HepG2 (cell line): ENCODE data around the gene NFATC4. TPM values are rescaled to one million over a fixed set of nuclear protein-coding genes. Genes with fewer than 3 reads are reported as not detected.

Experiments used
- ARID4A ChIP-seq: sonication (generic); formaldehyde crosslinking; IDR thresholded peaks from 2 replicates; pipeline ENCODE4 v1.5.0; 2020; ENCODE audit warnings: mild to moderate bottlenecking, missing genetic modification reagents, borderline replicate concordance
- ARID5B ChIP-seq: IDR thresholded peaks from 2 replicates; pipeline ENCODE4 v1.4.0; 2020; ENCODE audit warnings: mild to moderate bottlenecking, missing genetic modification reagents
- HOXA7 ChIP-seq: sonication (generic); formaldehyde crosslinking; IDR thresholded peaks from 2 replicates; pipeline ENCODE4 v1.8.1; 2022; ENCODE audit warnings: mild to moderate bottlenecking, missing genetic modification reagents, moderate library complexity
- MAZ ChIP-seq, 2 experiments: sonication (generic) in 1 of 2; formaldehyde crosslinking in 1 of 2; IDR thresholded peaks; 2 replicates each; pipeline versions ENCODE4 v1.5.0 to v1.6.1; 2012 to 2020; ENCODE audit warnings: low read depth in 2 of 2, mild to moderate bottlenecking in 2 of 2, borderline replicate concordance in 1 of 2, improper control_type of control experiment in 1 of 2, low read length in 1 of 2, missing genetic modification reagents in 1 of 2, moderate library complexity in 1 of 2
- MYC ChIP-seq: sonication (generic); formaldehyde crosslinking; IDR thresholded peaks from 2 replicates; pipeline ENCODE4 v1.9.0; 2021; ENCODE audit warnings: missing genetic modification reagents, borderline replicate concordance
- SP5 ChIP-seq: IDR thresholded peaks from 2 replicates; pipeline ENCODE4 v1.6.1; 2016; ENCODE audit warnings: low read depth, borderline replicate concordance
- SRY ChIP-seq: sonication (generic); formaldehyde crosslinking; IDR thresholded peaks from 2 replicates; pipeline ENCODE4 v1.8.0; 2022; ENCODE audit warnings: mild to moderate bottlenecking, missing genetic modification reagents
- TMF1 ChIP-seq: sonication (generic); formaldehyde crosslinking; IDR thresholded peaks from 2 replicates; pipeline ENCODE4 v1.8.1; 2022; ENCODE audit warnings: low read depth, missing genetic modification reagents
- ZFP36 ChIP-seq: fragments of 150-350 bp; IDR thresholded peaks from 2 replicates; pipeline ENCODE4 v1.6.1; 2018; ENCODE audit warnings: borderline replicate concordance, low read length, low read depth; ENCODE audit not compliant: partially characterized antibody
- ZNF550 ChIP-seq: sonication (generic); formaldehyde crosslinking; IDR thresholded peaks from 2 replicates; pipeline ENCODE4 v1.4.0; 2020; ENCODE audit warnings: mild to moderate bottlenecking, missing genetic modification reagents, borderline replicate concordance
- ZNF616 ChIP-seq: sonication (generic); formaldehyde crosslinking; IDR thresholded peaks from 2 replicates; pipeline ENCODE4 v1.5.0; 2020; ENCODE audit warnings: low read depth, mild to moderate bottlenecking, missing genetic modification reagents
- ZNF704 ChIP-seq: sonication (generic); formaldehyde crosslinking; IDR thresholded peaks from 2 replicates; pipeline ENCODE4 v1.8.1; 2023; ENCODE audit warnings: mild to moderate bottlenecking, inconsistent platforms, moderate library complexity, missing genetic modification reagents, borderline replicate concordance
- ZNF713 ChIP-seq: sonication (generic); formaldehyde crosslinking; IDR thresholded peaks from 2 replicates; pipeline ENCODE4 v1.4.0; 2020; ENCODE audit warnings: mild to moderate bottlenecking, missing genetic modification reagents
- ZNF788 ChIP-seq: sonication (generic); formaldehyde crosslinking; IDR thresholded peaks from 2 replicates; pipeline ENCODE4 v1.5.0; 2020; ENCODE audit warnings: mild to moderate bottlenecking, missing genetic modification reagents, borderline replicate concordance
- polyA plus RNA-seq, 8 experiments: library from polyadenylated mRNA; depleted of rRNA in 3 of 8; stranded (reverse) in 7 of 8; unstranded in 1 of 8; fragments of >200 nt; fragmentation: Illumina TruSeq in 4 of 8; extraction: Trizol in 4 of 8; gene quantifications; 2 replicates each; pipeline versions ENCODE4 v1.2.1 to v1.2.3, GENCODE V29; 2011 to 2016; ENCODE audit warnings: low read depth in 4 of 8, missing spikeins in 1 of 8, mixed read lengths in 1 of 8; ENCODE audit not compliant: insufficient read depth in 1 of 8
- total RNA-seq, 5 experiments: library from RNA; depleted of rRNA; stranded (reverse); fragments of >200 nt; fragmentation: Illumina TruSeq; extraction: Trizol; gene quantifications; 2 replicates each; pipeline ENCODE4 v1.2.3, GENCODE V29; 2016; ENCODE audit warnings: low read depth in 1 of 5
- TF ChIP-seq, protein P1 (sequence below): sonication (generic); formaldehyde crosslinking; IDR thresholded peaks from 2 replicates; pipeline ENCODE4 v1.5.1; 2020; ENCODE audit warnings: missing genetic modification reagents, mild to moderate bottlenecking, borderline replicate concordance

Gene NFATC4
- total and polyA plus RNA-seq, 2 of the 13 experiments (the other 11 are each of a cell fraction or from before 2014, with no cell fraction given): 0.04 to 0.15 TPM

DNA sequence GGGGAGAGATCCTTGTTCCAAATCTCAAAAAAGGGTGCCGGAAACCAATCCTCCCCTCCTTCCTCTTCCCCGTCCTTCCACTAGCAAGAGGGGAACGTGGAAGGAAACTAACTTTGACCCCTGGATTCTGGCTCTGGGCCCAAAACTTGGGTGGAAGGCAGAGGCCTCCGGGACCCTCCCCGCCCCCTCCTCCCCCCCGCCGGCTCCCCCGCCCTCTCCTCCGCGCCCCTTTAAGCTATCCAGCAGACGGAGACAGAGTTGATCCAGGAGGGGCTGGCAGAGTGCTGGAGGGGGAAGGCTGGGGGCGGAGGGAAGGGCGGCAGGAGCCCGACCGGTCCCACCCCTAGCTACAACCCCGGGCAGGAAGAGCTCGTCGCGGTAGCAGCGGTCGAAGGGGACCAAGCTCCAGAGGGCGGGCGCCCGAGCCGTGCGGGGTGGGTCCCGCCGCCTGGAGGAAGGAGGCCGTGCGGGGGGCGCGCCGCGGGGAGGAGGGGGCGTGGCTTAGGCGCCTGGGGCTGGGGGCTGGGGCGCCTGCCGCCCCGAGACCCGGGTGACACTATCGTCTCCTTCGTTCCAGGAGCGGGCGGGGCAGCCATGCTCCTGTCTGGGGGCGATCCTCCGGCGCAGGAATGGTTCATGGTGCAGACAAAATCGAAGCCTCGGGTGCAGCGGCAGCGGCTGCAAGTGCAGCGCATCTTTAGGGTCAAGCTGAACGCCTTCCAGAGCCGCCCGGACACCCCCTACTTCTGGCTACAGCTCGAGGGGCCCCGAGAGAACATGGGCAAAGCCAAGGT lies 30.9 kb downstream of the NFATC4 start, which contains the start of gene NYNRIN (continued):
- peak; percentile 15; the same call in 1 of the 2 replicates for TF ChIP-seq ZNF788 (CRISPR knock-in tag)
- TF ChIP-seq HOXA7 (CRISPR knock-in tag): 0 out of 2 replicates have a peak, but pooled peaks have one; percentile 27
- TF ChIP-seq TMF1 (CRISPR knock-in tag): 0 out of 2 replicates have a peak, but pooled peaks have one; percentile 17
- no peak for TF ChIP-seq ZFP36
- peak; percentile 18; the same call in 1 of the 2 replicates for TF ChIP-seq ZNF616 (CRISPR knock-in tag)
- 0 out of 2 replicates have a peak, but pooled peaks have one; percentile 36 for TF ChIP-seq ZNF713 (CRISPR knock-in tag)
- 0 out of 2 replicates have a peak, but pooled peaks have one; percentile 69 for TF ChIP-seq ZNF550 (CRISPR knock-in tag)
- TF ChIP-seq ZNF704: 0 out of 2 replicates have a peak, but pooled peaks have one; percentile 17
- TF ChIP-seq SRY (CRISPR knock-in tag): 0 out of 2 replicates have a peak, but pooled peaks have one; percentile 51
- TF ChIP-seq ARID4A (CRISPR knock-in tag): peak; percentile 35; the same call in 1 of the 2 replicates
- TF ChIP-seq MAZ (IDR thresholded peaks at IDR 0.05; ENCODE audit: borderline replicate concordance, low read depth, low read length): no peak
- TF ChIP-seq MAZ (CRISPR knock-in tag; IDR thresholded peaks at IDR 0.05; ENCODE audit: low read depth): peak; percentile 39; the same call in 1 of the 2 replicates
- TF ChIP-seq, protein P1, sequence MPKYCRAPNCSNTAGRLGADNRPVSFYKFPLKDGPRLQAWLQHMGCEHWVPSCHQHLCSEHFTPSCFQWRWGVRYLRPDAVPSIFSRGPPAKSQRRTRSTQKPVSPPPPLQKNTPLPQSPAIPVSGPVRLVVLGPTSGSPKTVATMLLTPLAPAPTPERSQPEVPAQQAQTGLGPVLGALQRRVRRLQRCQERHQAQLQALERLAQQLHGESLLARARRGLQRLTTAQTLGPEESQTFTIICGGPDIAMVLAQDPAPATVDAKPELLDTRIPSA (CRISPR knock-in tag): no peak
- peak; percentile 34; the same call in 1 of the 2 replicates for TF ChIP-seq MYC (CRISPR knock-in tag)
- 0 out of 2 replicates have a peak, but pooled peaks have one; percentile 11 for TF ChIP-seq SP5 (CRISPR knock-in tag)
- TF ChIP-seq ARID5B (CRISPR knock-in tag): 0 out of 2 replicates have a peak, but pooled peaks have one; percentile 15
